HEK293T (cell line): Measurements from ENCODE around the gene IL4R.

ENCODE experiments used
- CTCF ChIA-PET: fragments of 350-600 bp; formaldehyde crosslinking; extraction: SDS; loops from one replicate; lab custom pipeline; 2021; ENCODE audit warnings: antibody characterized with exemption, inconsistent platforms; lab: Yijun Ruan, JAX
- POLR2A ChIA-PET: fragments of 350-600 bp; formaldehyde crosslinking; extraction: SDS; loops from one replicate; lab custom pipeline; 2020; ENCODE audit warnings: antibody characterized with exemption, inconsistent platforms; lab: Yijun Ruan, JAX
- DNase-seq: peaks from one replicate; pipeline ENCODE4 v3.0.0; 2012; ENCODE audit warnings: mixed read lengths; ENCODE audit errors: extremely low spot score
- ARNT ChIP-seq: fragments of 450-650 bp; IDR thresholded peaks from 2 replicates; pipeline ENCODE4 v1.6.1; 2017; ENCODE audit warnings: mild to moderate bottlenecking
- BHLHE40 ChIP-seq: fragments of 450-650 bp; IDR thresholded peaks from 2 replicates; pipeline ENCODE4 v1.6.1; 2016; ENCODE audit warnings: mild to moderate bottlenecking, moderate library complexity, borderline replicate concordance
- CTBP1 ChIP-seq: fragments of 450-650 bp; IDR thresholded peaks from 2 replicates; pipeline ENCODE4 v1.6.1; 2016; ENCODE audit warnings: borderline replicate concordance
- ELF4 ChIP-seq: fragments of 450-650 bp; IDR thresholded peaks from 2 replicates; pipeline ENCODE4 v1.6.1; 2017; ENCODE audit warnings: antibody characterized with exemption
- FOXA1 ChIP-seq: fragments of 450-650 bp; IDR thresholded peaks from 2 replicates; pipeline ENCODE4 v1.6.1; 2016; ENCODE audit warnings: mild to moderate bottlenecking
- FOXK2 ChIP-seq: fragments of 450-650 bp; IDR thresholded peaks from 2 replicates; pipeline ENCODE4 v1.6.1; 2016; ENCODE audit warnings: mild to moderate bottlenecking
- FOXM1 ChIP-seq: fragments of 450-650 bp; IDR thresholded peaks from 2 replicates; pipeline ENCODE4 v1.6.1; 2017; ENCODE audit warnings: mild to moderate bottlenecking, borderline replicate concordance
- HDGF ChIP-seq: fragments of 450-650 bp; IDR thresholded peaks from 2 replicates; pipeline ENCODE4 v1.6.1; 2017; ENCODE audit warnings: antibody characterized with exemption, borderline replicate concordance
- L3MBTL2 ChIP-seq: fragments of 450-650 bp; conservative IDR thresholded peaks from 2 replicates; pipeline ENCODE4 v1.6.1; 2016; ENCODE audit warnings: mild to moderate bottlenecking
- LEF1 ChIP-seq: fragments of 450-650 bp; IDR thresholded peaks from 2 replicates; pipeline ENCODE4 v1.6.1; 2017; ENCODE audit warnings: mild to moderate bottlenecking, borderline replicate concordance
- NFRKB ChIP-seq: fragments of 450-650 bp; IDR thresholded peaks from 2 replicates; pipeline ENCODE4 v1.6.1; 2016; ENCODE audit warnings: mild to moderate bottlenecking, moderate library complexity
- SP1 ChIP-seq: fragments of 450-650 bp; IDR thresholded peaks from 2 replicates; pipeline ENCODE4 v1.6.1; 2017
- SUZ12 ChIP-seq: fragments of 450-650 bp; IDR thresholded peaks from 2 replicates; pipeline ENCODE4 v1.6.1; 2016; ENCODE audit warnings: mild to moderate bottlenecking
- TARDBP ChIP-seq: fragments of 450-650 bp; IDR thresholded peaks from 2 replicates; pipeline ENCODE4 v1.6.1; 2016
- ZNF384 ChIP-seq: fragments of 450-650 bp; IDR thresholded peaks from 2 replicates; pipeline ENCODE4 v1.6.1; 2016
- TF ChIP-seq, protein P1 (sequence below): fragments of 450-650 bp; IDR thresholded peaks from 2 replicates; pipeline ENCODE4 v1.6.1; 2016

Gene IL4R

DNA sequence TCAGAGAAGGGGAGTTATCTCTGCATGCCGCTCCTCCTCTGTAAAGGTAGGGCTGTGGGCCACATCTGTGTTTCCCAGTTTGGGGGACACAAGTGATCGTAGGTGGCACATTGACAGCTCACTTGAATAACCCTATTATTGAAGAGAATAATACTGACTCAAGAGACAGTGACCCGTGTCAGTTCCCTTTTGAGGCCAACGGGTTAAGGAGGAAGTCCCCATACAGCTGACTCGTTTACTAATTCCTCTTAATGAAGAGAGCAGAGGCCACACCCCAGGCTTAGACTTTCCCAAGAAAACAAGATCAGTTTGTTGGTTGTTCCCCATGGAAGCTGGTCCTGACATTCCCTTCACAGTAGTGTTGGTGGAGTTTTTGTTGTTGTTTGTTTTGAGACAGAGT lies 33.0 kb downstream of the IL4R start:
- DNase-seq, result no peak
- CTCF ChIA-PET, result no interaction called here
- TF ChIP-seq CTBP1 (no peak), TARDBP (no peak), ELF4 (no peak), FOXM1 (no peak), SUZ12 (no peak), HDGF (no peak), BHLHE40 (no peak), LEF1 (no peak), L3MBTL2 (no peak), FOXK2 (no peak), SP1 (no peak), ARNT (no peak), FOXA1 (no peak), ZNF384 (no peak), NFRKB (no peak)
- TF ChIP-seq, protein P1, sequence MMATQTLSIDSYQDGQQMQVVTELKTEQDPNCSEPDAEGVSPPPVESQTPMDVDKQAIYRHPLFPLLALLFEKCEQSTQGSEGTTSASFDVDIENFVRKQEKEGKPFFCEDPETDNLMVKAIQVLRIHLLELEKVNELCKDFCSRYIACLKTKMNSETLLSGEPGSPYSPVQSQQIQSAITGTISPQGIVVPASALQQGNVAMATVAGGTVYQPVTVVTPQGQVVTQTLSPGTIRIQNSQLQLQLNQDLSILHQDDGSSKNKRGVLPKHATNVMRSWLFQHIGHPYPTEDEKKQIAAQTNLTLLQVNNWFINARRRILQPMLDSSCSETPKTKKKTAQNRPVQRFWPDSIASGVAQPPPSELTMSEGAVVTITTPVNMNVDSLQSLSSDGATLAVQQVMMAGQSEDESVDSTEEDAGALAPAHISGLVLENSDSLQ, result no peak
- POLR2A ChIA-PET, result no interaction called here

DNA sequence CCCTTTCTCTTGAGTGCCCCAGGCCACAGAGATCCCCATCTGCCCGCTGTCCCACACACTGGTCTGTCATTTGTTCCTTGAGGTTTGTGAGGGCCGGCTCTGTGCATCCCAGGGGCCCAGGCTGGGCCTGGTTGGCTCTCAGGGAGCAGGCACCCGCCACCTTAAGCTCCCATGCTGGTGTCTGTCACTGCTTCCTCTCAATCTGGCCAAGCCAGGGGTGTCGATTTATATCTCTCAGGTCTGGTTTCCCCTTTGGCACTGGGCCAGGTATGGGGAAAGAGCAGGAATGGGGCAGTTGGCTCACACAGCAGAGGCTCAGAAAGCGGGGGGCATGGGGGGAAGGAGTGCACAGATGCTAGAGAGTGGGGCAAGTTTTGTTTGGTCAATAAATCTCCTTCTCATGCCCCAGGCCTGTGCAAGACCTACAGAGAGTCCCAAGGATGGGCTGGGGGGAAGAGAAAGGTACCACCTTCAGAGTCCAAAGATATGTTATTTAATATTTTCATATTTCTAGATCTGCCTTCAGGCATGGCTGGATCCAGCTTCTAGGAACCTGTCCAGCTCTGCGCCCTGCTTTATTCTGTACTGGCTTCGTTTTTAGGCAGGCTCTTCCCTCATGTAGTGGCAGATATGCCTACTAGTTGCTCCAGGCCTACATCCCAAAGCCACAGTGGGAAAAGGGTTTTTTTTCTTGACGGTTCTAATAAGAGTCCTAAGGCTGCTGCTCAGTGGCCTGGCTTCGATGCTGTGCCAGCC lies 34.3 kb downstream of the IL4R start:
- no peak for DNase-seq
- ChIA-PET POLR2A (no interaction called here), CTCF (no interaction called here)
- TF ChIP-seq HDGF (no peak), FOXM1 (no peak), FOXK2 (no peak), SP1 (no peak), BHLHE40 (no peak), ARNT (no peak), TARDBP (no peak), FOXA1 (no peak), NFRKB (no peak), LEF1 (no peak), CTBP1 (no peak)
- TF ChIP-seq, protein P1, result no peak

DNA sequence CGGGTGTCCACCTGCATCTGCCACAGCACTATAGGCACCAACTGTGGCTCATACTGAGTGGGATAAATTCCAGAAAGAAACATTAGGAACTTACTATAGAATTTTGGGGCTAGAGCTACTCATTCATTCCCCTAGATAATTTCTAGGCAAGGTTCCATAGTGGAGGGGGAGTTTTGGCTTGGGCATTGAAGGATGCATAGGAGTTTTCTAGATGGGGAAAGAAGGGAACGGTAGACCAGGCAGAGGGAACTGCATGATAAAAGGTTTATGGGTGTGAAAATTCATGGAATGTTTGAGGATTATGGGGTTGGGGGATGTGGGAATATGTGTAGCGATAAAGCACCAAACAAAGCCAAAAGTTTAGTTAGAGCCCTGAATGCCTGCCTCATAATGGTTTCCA lies 35.5 kb downstream of the IL4R start:
- CTCF ChIA-PET, result interaction anchor here (0.6 kb wide), 1 partner anchor 82 kb away, joined by 3 read pairs; no protein-coding TSS in a partner anchor
- POLR2A ChIA-PET, result no interaction called here
- no peak for DNase-seq
- TF ChIP-seq HDGF, result no peak
- no peak for TF ChIP-seq NFRKB
- no peak for TF ChIP-seq SP1
- TF ChIP-seq FOXK2, result no peak
- no peak for TF ChIP-seq LEF1
- TF ChIP-seq ZNF384, result no peak
- TF ChIP-seq ARNT, result no peak
- TF ChIP-seq TARDBP, result no peak
- no peak for TF ChIP-seq CTBP1

DNA sequence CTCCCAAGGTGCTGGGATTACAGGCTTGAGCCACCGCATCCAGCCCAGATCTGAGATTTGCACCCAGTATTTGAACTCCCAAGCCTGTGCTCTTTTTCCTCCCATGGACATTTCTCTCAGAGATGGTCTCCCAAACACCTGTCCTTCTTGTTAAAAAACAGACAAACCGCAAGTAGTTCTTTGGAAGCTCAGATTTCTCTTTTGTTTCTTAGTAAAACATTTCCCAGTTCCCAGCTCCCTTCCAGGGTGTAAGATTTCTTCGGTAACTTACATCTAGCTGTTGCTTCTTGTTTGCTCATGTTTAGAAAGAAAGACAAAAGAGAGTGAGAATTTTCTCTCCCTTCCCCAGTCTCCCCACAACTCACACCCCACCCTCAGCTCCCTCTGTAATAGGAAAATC lies 36.2 kb downstream of the IL4R start:
- ChIA-PET CTCF (no interaction called here), POLR2A (no interaction called here)
- no peak for TF ChIP-seq SP1
- TF ChIP-seq FOXA1, result no peak
- TF ChIP-seq NFRKB, result no peak
- no peak for DNase-seq

DNA sequence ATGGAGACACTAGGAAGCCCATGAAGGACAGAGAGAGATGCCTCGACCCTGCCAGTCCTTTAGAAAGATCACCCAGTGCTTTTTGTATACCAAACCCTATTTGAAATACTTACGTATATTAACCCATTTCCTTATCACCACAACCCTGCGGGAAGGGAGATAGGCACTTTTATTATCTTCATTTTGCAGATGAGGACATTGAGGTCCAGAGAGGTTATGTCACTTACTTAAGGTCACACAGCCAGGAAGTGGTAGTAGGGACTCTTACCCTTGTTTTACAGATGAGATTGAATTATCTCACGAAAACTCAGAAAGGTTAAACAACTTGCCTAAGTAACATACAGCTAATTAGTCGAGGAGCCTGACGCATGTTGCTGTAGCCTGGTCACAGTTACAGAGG lies 38.2 kb downstream of the IL4R start:
- POLR2A ChIA-PET, result no interaction called here
- DNase-seq, result no peak
- TF ChIP-seq, protein P1, result no peak
- no peak for TF ChIP-seq CTBP1
- TF ChIP-seq TARDBP, result no peak
- no peak for TF ChIP-seq ELF4
- no peak for TF ChIP-seq FOXK2
- CTCF ChIA-PET, result no interaction called here

DNA sequence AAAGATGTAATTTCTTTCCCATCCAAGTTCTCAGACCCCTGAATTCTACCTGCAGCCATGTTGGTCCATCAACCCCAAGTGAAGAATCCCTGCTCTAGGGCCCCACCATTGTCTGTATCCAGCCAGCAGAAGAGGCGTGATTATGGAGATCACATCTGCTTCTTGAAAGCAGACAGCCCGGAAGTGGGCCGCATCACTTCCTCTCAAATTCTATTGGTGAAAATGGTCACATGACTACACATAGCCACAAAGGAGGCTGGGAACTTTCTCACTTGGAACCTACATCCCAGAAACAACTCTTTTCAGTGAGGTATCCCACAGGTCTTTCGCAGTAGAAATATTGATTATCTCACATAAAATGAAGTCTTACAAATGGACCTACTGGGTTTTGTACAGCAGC lies 40.1 kb downstream of the IL4R start:
- TF ChIP-seq HDGF (no peak), SP1 (no peak), ELF4 (no peak), SUZ12 (no peak), ARNT (no peak), NFRKB (no peak), BHLHE40 (no peak)
- TF ChIP-seq, protein P1, result no peak
- no peak for DNase-seq
- CTCF ChIA-PET, result no interaction called here

More for the DNA sequence above, 40.1 kb downstream of the IL4R start:
- POLR2A ChIA-PET, result no interaction called here
